NB4 (cell line): ENCODE results near the gene SH3BGRL2.

Experiments used
- DNase-seq: peaks from one replicate; pipeline ENCODE4 v3.0.0; 2010; ENCODE audit warnings: low read depth
- H3K4me3 ChIP-seq: one replicate; pipeline ENCODE4 v1.5.1; 2011; ENCODE audit warnings: mild to moderate bottlenecking, low read depth, low read length, moderate library complexity
- CTCF ChIP-seq: IDR thresholded peaks from one replicate; pipeline ENCODE4 v1.5.1; 2012; ENCODE audit warnings: low read depth, low read length
- MYC ChIP-seq: IDR thresholded peaks from 2 replicates; pipeline ENCODE4 v1.6.1; 2011; ENCODE audit warnings: low read depth, low read length
- POLR2A ChIP-seq: IDR thresholded peaks from 2 replicates; pipeline ENCODE4 v1.6.1; 2011; ENCODE audit warnings: mild to moderate bottlenecking; ENCODE audit not compliant: insufficient read length; ENCODE audit errors: extremely low read depth
- TF ChIP-seq, protein P1 (sequence below): IDR thresholded peaks from 2 replicates; pipeline ENCODE4 v1.6.1; 2011; ENCODE audit warnings: low read depth, low read length

The SH3BGRL2 gene

GRCh38 chr6:79626811-79627210 lies 4.3 kb upstream of the SH3BGRL2 start:
- no peak overlapping the region for H3K4me3 ChIP-seq
- no peak for TF ChIP-seq MYC
- no peak for DNase-seq

DNA sequence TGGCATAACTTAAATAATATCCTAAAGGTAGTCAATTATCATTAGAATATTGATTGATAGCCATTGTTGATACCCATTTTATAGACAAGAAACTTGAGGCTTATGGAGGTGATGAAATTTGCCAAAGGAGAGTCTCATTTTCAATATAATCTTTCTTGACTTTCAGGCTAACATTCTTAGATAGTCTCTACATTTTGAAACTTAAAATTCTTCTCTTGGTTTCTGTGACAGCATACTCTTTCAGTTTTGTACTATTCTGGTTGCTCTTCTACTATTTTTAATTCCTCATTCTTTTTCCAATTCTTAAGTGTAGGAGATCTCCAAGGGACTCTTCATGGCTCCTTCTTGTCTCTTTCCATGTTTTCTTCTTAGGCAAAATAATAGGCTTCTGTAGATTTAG lies 3.7 kb upstream of the SH3BGRL2 start:
- no peak for DNase-seq
- no peak overlapping the region for H3K4me3 ChIP-seq
- TF ChIP-seq CTCF, result no peak
- no peak for TF ChIP-seq MYC
- TF ChIP-seq, protein P1, sequence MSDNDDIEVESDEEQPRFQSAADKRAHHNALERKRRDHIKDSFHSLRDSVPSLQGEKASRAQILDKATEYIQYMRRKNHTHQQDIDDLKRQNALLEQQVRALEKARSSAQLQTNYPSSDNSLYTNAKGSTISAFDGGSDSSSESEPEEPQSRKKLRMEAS, result no peak
- TF ChIP-seq POLR2A, result no peak

GRCh38 chr6:79628466-79629288 lies 2.5 kb upstream of the SH3BGRL2 start:
- DNase-seq, result no peak
- TF ChIP-seq MYC, result no peak
- TF ChIP-seq, protein P1, result no peak
- no peak for TF ChIP-seq CTCF
- no peak for TF ChIP-seq POLR2A
- no peak overlapping the region for H3K4me3 ChIP-seq

GRCh38 chr6:79630380-79630882 lies 698 bp upstream of the SH3BGRL2 start:
- TF ChIP-seq POLR2A, result no peak
- TF ChIP-seq, protein P1, result no peak
- TF ChIP-seq CTCF, result no peak
- no peak for TF ChIP-seq MYC
- H3K4me3 ChIP-seq, result no peak overlapping the region
- no peak for DNase-seq

GRCh38 chr6:79631693-79632172 lies 604 bp downstream of the SH3BGRL2 start:
- H3K4me3 ChIP-seq, result no peak overlapping the region
- no peak for DNase-seq

More at GRCh38 chr6:79631693-79632172, 604 bp downstream of the SH3BGRL2 start:
- TF ChIP-seq POLR2A (no peak), MYC (no peak), CTCF (no peak)
- TF ChIP-seq, protein P1, result no peak
